GM21526 (cell line): ENCODE measurements around the gene LDAH.
A peak's percentile ranks its signal among the peaks of the same experiment; 100 is the strongest.

ENCODE experiments used
- ATAC-seq: cut with Tn5 transposase; IDR thresholded peaks from one replicate; pipeline ENCODE4 v1.9.1; 2021; ENCODE audit warnings: moderate library complexity; ENCODE audit not compliant: unreplicated experiment, low FRiP score

Gene LDAH

DNA sequence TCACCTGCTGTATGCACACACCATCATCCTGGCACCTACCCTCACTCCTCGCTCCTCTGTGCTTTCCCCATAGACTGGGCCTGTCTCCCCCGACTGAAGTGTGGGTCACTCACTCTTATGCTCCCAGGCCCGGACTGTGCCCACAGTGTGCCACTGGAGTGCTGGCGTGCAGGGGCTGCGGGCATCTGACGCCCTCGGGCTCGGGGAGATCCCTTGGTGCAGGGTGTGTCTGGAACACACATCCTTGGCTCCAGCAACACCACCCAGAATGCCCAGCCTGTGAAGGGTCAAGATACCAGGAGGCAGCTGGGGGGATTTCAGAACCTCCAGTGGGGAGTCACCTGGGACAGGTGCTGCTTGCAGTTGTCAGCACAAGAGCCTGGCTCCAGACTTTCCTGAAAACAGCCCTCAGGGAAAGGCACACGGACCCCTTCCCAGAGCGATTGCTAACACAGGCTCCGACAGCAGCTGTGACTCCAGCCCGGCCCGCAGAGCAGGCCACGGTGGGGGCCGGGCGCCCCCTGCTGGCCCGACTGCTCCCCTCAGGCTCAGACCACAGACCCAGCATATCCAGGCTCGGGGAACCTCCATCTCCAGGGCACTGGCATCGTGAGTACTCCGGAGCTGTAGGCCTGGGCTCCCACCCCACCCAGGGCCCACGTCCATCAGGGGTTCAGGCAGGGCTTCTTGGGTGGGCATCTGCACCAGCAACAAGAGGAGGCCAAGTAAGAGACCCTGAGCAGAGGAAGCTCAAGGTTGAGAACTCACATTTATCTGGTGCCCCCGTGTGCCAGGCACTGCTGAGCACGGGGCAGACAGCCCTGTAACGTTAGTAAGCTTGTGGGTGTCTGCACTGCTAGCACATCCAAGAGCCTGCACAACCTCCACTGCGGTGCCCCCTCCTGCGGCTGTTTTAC lies 180.6 kb downstream of the LDAH start:
- ATAC-seq = peak; percentile 94

DNA sequence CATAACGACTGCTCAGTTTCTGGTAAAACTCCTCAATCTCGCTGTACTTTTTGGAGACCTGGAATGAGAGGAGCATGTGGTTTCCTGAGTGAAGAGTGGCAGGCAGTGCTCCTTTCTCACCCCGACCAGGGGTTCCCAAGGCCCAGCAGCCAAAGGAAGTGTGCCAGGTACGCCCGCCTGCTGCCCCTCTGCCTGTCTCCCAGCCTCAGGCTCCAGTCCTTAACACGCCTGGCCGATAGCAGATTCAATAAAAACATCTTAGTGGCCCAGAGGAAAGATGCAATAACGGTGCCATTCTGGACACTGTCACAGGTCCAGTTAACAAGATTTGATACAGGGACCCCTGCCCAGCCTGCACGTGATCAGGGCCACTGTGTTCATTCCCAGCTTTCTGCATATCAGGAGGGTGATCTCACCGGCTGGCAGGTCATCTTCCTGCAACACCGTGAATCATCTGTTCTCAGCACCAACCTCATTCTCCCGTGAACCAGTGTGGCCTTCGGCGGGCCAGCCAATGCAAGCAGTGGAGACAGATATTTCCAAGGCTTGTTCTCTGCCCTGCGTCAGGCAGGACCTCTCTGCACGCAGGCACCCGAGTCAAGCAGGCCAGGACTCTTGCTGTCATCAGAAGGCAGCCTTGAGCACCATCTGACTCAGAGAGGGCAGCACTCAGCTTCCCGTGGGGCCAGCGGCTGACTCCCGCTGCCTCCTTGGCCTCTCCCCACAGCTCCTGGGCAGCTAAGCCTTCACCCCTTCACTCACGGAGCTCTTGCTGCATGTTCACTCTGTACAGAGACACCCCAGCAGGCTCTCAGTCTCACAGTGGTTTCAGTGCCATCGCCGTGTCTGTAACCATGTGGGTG lies 181.5 kb downstream of the LDAH start:
- ATAC-seq = no peak

DNA sequence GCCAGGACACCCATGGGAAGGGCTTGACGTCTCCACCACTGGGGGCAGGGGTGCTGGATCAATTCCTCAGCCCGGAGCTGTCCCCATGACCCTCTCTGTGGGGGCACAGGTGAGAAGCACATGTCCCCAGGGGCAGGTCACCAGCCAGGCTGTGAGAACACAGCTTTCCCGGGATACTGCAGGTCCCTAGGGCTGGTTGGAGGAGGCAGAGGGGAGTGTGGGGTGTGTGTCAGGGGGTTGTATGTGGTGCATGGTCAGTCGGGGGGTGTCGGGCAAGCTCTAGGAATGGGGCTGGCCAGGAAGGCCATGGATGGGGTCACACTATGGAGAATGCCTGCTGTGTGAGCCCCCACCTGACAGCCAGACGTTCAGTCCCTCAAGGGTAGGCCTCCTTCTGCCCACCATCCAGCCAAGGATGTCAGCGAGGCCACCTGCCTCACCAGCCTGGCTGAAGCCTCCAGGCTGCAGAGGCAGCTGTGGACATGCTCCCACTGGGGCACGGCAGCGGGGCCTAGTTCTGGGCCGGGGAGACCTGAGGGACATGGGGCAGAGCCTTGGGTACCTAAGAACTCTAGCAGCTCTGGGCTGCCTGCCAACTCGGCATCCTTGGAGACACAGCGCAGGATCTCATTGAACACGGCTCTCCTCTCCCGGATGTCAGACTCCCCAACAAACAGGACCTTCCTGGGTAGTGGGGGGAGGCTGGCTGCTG lies 182.3 kb downstream of the LDAH start:
- no peak for ATAC-seq

DNA sequence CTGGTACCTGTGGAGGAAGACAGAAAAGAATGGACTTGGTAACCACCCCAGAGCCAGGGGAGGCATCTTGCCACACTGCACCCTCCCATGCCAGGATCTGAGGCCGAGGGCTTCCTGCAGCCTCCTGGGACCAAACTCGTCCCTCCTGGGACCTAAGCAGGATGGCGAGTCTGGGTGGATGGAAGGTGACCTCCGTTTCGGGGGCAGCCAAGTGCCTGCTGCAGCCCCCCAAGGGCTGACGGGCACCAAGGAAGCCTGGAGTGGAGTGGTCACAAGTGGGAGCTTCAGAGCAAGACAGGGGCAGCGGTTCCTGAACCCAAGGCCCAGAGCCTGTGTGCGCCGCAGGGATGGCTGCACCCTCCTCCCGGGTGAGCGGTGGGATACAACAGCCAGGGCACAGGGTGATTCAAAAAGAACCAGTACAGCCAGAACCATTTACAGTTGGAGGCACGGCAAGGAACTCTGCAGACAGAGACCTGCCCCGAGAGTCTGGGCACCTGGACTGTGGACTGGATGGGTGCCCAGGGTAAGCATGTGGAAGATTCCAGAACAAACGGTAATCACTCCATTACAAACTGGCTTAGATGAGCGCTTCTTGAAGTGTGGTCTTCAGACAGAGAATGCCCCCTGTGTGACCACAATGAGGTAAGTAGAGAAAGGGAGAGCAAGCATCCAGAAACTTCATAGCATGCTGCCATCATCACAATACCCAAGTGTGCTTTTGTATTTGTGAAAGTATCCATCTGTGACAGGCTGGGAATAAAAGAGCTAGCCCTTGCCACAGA lies 184.1 kb downstream of the LDAH start:
- no peak for ATAC-seq

- ATAC-seq = no peak
Measured at GRCh38 chr2:20638014-20638413, 184.9 kb downstream of the LDAH start.

DNA sequence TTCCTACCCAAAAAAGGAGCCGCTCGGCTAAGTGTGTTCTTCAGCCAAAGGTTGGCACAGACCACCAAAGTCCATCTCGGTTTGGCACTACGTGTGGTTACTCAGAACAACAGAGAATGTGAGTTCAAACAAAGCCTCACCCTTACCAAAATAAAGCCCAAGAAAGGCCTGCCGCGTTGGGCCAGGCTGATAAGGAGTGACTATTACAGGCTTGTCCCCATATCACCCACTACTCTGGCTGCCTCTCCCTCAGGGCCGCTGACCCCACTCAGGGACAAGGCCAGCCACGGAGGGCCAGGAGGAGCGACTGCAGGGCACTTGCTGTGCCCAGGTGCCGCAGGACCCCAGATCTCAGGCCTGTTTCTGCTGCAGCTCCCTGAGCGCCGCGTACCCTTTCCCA lies 185.8 kb downstream of the LDAH start:
- no peak for ATAC-seq

DNA sequence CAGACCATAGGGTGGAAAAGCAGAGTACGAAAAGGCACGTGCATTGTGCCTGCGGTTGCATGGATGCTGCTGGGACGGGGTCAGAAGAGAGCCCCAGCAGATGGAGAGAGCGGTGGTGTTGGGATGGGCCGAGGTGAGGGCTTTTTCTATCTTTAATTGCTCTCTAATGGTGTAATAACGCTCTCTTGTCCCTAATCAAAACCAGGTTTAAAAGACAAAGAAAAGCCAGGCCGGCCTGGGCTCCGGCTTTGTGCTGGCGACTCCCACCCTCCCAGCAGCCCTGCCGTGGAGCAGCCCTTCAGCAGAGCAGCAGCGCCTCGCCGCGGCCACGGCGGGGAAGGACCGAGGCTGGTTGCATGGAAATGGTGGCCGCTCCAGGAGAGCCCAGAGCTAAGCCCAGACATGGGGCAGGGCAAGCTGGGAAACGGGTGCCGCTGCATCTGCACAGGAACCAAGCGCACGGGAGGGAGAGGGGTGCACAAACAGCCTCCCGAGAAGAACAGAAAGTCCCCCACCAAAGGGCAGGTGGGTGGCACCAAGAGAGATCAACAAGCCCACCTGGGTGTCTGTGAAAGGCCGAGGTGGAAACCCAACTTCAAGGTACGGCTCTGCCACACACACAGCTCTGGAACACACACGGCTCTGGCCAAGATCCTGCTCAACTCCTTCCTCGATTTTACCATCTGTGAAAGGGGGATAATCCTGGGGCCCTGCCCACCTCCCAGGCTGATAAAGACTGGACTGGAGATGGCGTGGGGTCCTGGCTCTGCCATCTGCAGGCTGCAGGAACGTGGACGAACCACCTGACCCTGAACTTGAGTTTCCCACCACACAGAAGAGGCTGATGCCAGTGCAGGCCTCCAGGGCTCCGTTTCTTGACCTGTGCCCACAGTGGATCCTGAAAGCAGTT lies 187.0 kb downstream of the LDAH start:
- ATAC-seq = peak; percentile 69

DNA sequence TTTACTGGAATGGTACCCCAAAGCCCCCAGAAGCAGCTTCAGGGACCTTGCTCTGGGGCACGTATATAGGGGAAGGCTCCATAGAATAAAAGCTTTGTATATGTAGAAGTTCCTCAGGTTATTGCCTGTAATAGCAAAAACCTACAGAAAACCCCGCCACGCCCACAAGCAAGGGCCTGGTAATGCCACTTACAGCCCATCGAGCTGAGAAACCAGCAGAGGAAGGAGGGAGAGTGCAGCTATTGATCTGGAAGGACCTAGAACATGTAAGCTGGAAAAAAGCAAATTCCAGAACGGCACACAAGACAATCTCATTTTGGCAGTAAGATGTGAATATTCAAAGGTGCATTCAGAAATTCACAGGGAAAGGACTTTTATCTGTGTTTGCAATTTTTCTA lies 187.8 kb downstream of the LDAH start:
- ATAC-seq = no peak

GRCh38 chr2:20634507-20635112 lies 188.3 kb downstream of the LDAH start:
- no peak for ATAC-seq
